WI38 (cell line): Measurements from ENCODE around the gene VGF.
"Not testable (repeated sequence)": the region's sequence is repeated elsewhere in the genome, so short reads cannot be mapped to it uniquely, and the experiment has no call there.

Source experiments
- H3K4me3 ChIP-seq: 2 replicates; pipeline ENCODE4 v1.5.1; 2011; ENCODE audit warnings: low read depth, mild to moderate bottlenecking, control low read depth, low read length
- CTCF ChIP-seq: IDR thresholded peaks from 2 replicates; pipeline ENCODE4 v1.5.1; 2012; ENCODE audit warnings: low read depth, mild to moderate bottlenecking, control low read depth, low read length

Gene VGF

DNA sequence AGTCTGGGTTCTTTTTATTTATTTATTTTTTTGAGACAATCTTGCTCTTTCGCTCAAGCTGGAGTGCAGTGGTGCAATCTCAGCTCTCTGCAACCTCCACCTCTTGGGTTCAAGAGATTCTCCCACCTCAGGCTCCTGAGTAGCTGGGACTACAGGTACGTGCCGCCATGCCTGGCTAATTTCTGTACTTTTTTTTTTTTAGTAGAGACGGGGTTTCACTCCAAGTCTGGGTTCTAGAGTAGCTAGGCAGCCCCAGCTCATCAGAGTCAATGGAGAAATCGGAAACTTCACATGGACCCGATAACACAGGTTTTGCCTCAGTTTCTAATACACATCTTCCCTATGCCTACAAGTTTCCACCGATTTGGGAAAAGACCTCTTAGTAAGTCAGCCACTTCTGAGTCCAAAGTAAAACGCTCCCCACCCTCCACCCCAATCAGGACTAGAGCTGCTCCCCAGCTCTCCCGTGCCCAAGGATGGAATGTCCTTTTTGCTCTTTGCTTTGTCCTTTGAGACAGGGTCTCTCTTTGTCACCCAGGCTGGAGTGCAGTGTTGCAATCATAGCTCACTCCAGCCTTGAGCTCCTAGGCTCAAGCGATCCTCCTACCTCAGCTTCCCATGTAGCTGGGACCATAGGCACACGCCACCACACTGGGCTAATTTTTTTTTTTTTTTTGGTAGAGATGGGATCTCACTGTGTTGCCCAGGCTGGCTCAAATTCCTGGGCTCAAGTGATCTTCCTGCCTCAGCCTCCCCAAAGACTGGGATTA lies 42.3 kb downstream of the VGF start:
- peak overlapping the region; percentile 52; the same call in 1 of the 2 replicates for H3K4me3 ChIP-seq
- TF ChIP-seq CTCF: no peak

DNA sequence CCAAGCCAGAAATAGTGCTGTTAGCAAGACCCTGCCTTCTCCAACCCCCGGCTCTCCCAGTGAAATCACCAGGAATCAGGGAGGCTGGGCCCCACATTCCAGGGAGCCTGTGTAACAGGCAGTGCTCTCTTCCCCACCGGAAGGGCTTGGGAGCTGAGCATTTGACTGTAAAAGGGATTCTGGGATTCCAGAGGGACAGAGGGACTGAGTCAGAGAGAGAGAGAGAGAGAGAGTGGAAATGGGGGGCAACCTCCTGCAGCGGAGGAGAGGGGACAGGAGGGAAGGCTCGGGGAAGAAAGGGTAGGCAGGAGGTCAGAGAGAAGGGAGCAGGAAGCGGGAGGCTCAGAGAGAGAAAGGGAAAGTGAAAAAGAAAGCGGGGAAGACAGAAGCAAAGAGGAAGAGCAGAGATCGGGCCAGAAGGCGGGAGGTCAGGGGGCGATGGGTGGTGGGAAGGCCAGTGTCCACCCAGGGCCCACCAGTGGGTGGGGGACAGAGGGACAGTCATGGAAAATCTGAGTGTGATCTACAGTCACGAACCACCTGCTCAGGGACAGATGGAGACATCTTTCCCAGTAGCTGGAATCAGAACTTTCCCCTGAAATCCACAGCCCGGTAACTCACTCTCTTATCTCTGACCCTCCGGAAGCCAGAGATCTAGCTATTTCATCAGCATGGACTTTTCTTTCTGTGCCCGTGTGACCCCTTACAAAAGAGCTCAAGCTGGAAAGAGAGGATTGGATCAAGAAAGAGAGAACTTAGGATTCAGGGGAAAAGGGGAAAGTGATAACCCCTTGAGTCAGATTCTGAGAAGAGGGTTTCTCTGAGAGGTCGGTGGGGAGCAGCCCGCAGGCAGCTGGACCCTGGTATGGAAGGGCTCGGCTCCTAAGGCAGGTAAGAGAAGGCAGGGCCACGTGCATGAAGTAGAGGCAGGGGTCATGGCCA lies 43.1 kb downstream of the VGF start:
- peak overlapping the region; percentile 52 for H3K4me3 ChIP-seq
- no peak for TF ChIP-seq CTCF

GRCh38 chr7:101121631-101121990 lies 43.8 kb downstream of the VGF start:
- H3K4me3 ChIP-seq: not testable (repeated sequence)

- H3K4me3 ChIP-seq: no peak overlapping the region
- no peak for TF ChIP-seq CTCF
Measured at GRCh38 chr7:101120315-101120714, 45.1 kb downstream of the VGF start.

DNA sequence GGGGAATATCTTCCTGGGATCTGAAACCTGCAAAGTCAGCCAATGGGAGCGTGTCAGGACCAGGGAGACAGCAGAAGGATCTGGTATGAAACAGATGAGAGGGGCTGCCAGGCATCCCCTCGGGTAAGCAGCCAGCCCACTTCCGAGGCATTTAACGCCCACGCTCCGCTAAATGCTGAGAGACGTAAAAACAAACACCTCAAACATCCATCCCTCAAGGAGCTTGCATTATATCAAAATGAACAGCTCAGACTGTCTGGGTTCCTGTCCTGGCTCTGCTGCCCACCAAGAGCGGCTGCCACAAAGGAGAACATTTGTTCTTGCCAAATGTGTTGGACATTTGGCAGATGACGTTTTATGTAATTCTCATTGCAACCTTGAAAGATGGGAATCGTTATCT lies 45.5 kb downstream of the VGF start:
- TF ChIP-seq CTCF: no peak
- H3K4me3 ChIP-seq: no peak overlapping the region

GRCh38 chr7:101118856-101119255 lies 46.5 kb downstream of the VGF start:
- no peak for TF ChIP-seq CTCF
- no peak overlapping the region for H3K4me3 ChIP-seq

- no peak for TF ChIP-seq CTCF
Measured at GRCh38 chr7:101116898-101117297, 48.5 kb downstream of the VGF start.

More at GRCh38 chr7:101116898-101117297, 48.5 kb downstream of the VGF start:
- H3K4me3 ChIP-seq: no peak overlapping the region
